OCI-LY1 (cell line): Measurements from ENCODE around the gene SGPL1.

Experiments used
- H2AFZ ChIP-seq: fragments of 200-600 bp; sonication (generic), shearing (Covaris generic); 2 replicates; pipeline ENCODE4 v1.6.0; 2014; ENCODE audit warnings: antibody characterized with exemption, mild to moderate bottlenecking, low read length
- H3F3A ChIP-seq: fragments of 200-600 bp; sonication (generic), shearing (Covaris generic); 2 replicates; pipeline ENCODE4 v1.6.0; 2014; ENCODE audit warnings: mild to moderate bottlenecking, antibody characterized with exemption, low read length, moderate library complexity; ENCODE audit not compliant: insufficient read depth
- H3K27ac ChIP-seq: fragments of 200-600 bp; sonication (generic); 2 replicates; pipeline ENCODE4 v1.5.1; 2014; ENCODE audit warnings: low read length, mixed run types, mild to moderate bottlenecking, low read depth; ENCODE audit not compliant: poor library complexity, severe bottlenecking
- H3K27me3 ChIP-seq: fragments of 200-600 bp; sonication (generic); 2 replicates; pipeline ENCODE4 v1.6.0; 2014; ENCODE audit warnings: antibody characterized with exemption, mild to moderate bottlenecking, low read length, moderate library complexity; ENCODE audit not compliant: insufficient read depth
- H3K36me3 ChIP-seq: fragments of 200-600 bp; sonication (generic); 2 replicates; pipeline ENCODE4 v1.6.1; 2014; ENCODE audit warnings: mild to moderate bottlenecking, antibody characterized with exemption, low read length, moderate library complexity, mixed read lengths; ENCODE audit not compliant: insufficient read depth
- H3K4me1 ChIP-seq: fragments of 200-600 bp; sonication (generic); 2 replicates; pipeline ENCODE4 v1.5.1; 2014; ENCODE audit warnings: mild to moderate bottlenecking, low read length, moderate library complexity; ENCODE audit not compliant: insufficient read depth, severe bottlenecking
- H3K4me2 ChIP-seq: fragments of 200-600 bp; sonication (generic), shearing (Covaris generic); 2 replicates; pipeline ENCODE4 v1.6.1; 2014; ENCODE audit warnings: low read length
- H3K4me3 ChIP-seq: fragments of 200-600 bp; sonication (generic); 2 replicates; pipeline ENCODE4 v1.5.1; 2014; ENCODE audit warnings: low read length, low read depth, mild to moderate bottlenecking, mixed read lengths; ENCODE audit not compliant: poor library complexity, severe bottlenecking
- H3K79me2 ChIP-seq: fragments of 200-600 bp; shearing (Covaris generic); 2 replicates; pipeline ENCODE4 v1.6.1; 2016; ENCODE audit warnings: mixed run types, low read length, mixed read lengths; ENCODE audit not compliant: insufficient read depth
- H3K9ac ChIP-seq: fragments of 200-600 bp; sonication (generic), shearing (Covaris generic); 2 replicates; pipeline ENCODE4 v1.6.1; 2014; ENCODE audit warnings: mild to moderate bottlenecking, low read length, mixed read lengths
- H3K9me2 ChIP-seq: fragments of 200-600 bp; sonication (generic), shearing (Covaris generic); 2 replicates; pipeline ENCODE4 v1.6.1; 2014; ENCODE audit warnings: low read depth, mild to moderate bottlenecking, low read length, mixed read lengths
- H3K9me3 ChIP-seq: fragments of 200-600 bp; shearing (Covaris generic); 2 replicates; pipeline ENCODE4 v1.6.1; 2014; ENCODE audit warnings: low read length, mixed read lengths
- H4K20me1 ChIP-seq: fragments of 200-600 bp; sonication (generic), shearing (Covaris generic); 2 replicates; pipeline ENCODE4 v1.6.0; 2016; ENCODE audit warnings: mild to moderate bottlenecking, low read length; ENCODE audit not compliant: insufficient read depth
- EZH2 ChIP-seq: fragments of 200-600 bp; sonication (generic), shearing (Covaris generic); IDR thresholded peaks from 2 replicates; pipeline ENCODE4 v1.8.0; 2017; ENCODE audit warnings: borderline replicate concordance, mixed run types, mild to moderate bottlenecking, antibody characterized with exemption, low read length, moderate library complexity, mixed read lengths
- TF ChIP-seq, protein P1 (sequence below): fragments of 200-600 bp; sonication (generic), shearing (Covaris generic); IDR thresholded peaks from 2 replicates; pipeline ENCODE4 v1.5.1; 2017; ENCODE audit warnings: mild to moderate bottlenecking, antibody characterized with exemption, low read length, moderate library complexity, mixed read lengths

SGPL1 gene

DNA sequence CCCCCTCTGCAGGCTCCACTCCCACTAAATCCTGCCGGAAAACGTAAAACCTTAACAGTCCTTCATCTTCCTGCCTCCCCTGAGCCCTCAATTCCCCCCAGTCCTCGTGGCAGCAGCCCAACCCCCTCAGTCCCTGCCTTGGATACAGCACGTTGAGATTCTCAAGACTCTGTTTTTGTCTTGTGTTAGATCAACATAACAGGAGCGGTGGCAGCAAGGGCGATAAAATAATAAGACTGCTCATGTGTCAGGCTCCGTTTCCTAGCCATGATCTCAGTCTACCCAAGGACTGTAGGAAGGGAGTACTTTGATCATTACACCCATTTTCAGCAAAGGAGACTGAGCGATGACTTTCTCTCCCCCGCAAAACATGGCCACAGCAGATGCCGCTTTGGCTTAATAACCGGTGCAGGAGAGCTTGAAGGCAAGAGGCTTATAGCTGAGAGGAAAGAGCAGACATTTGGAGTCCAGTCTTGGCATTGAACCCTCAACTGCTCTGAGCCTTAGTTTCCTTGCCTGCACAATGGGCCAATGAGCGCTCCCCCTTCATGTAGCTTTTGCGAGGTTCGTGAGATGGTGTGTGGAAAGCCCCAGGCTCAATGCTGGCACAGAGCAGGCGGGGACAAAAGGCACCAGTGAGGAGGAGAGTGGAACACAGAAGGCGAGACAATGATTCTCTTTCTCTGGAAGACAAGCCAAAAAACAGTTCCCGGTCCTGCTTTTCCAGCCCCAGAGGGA is 114.7 kb downstream of the SGPL1 start:
- Histone ChIP-seq H3K9ac (no peak overlapping the region), H3K36me3 (no peaks in the 10 kb centered on the region), H3K79me2 (no peaks in the 10 kb centered on the region), H3K4me1 (no peaks in the 10 kb centered on the region), H3K27me3 (no peaks in the 10 kb centered on the region), H3K4me2 (no peak overlapping the region), H3K27ac (no peak overlapping the region), H3K9me2 (no peaks in the 10 kb centered on the region), H3F3A (no peaks in the 10 kb centered on the region), H3K4me3 (no peak overlapping the region), H2AFZ (no peak overlapping the region), H4K20me1 (no peaks in the 10 kb centered on the region), H3K9me3 (no peaks in the 10 kb centered on the region)
- TF ChIP-seq EZH2: no peak
- TF ChIP-seq, protein P1, sequence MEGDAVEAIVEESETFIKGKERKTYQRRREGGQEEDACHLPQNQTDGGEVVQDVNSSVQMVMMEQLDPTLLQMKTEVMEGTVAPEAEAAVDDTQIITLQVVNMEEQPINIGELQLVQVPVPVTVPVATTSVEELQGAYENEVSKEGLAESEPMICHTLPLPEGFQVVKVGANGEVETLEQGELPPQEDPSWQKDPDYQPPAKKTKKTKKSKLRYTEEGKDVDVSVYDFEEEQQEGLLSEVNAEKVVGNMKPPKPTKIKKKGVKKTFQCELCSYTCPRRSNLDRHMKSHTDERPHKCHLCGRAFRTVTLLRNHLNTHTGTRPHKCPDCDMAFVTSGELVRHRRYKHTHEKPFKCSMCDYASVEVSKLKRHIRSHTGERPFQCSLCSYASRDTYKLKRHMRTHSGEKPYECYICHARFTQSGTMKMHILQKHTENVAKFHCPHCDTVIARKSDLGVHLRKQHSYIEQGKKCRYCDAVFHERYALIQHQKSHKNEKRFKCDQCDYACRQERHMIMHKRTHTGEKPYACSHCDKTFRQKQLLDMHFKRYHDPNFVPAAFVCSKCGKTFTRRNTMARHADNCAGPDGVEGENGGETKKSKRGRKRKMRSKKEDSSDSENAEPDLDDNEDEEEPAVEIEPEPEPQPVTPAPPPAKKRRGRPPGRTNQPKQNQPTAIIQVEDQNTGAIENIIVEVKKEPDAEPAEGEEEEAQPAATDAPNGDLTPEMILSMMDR: no peak
